Thoracic aorta (tissue), 2 donors: ENCODE results near the gene RPUSD4. TPM values are rescaled to one million over a fixed set of nuclear protein-coding genes. Genes with fewer than 3 reads are reported as not detected.

ENCODE experiments used
- ATAC-seq: fragments of 150-250 bp; one replicate; pipeline ENCODE4 v1.8.0; 2017; ENCODE audit warnings: low read depth; ENCODE audit not compliant: insufficient number of reproducible peaks, low FRiP score
- DNase-seq: peaks from one replicate; pipeline ENCODE4 v3.0.0-alpha.2; 2020; ENCODE audit warnings: low spot score
- H3K27ac ChIP-seq, 2 donors: fragments of 200-600 bp; sonication (generic); 1 replicate in 1 of 2; 2 replicates in 1 of 2; pipeline ENCODE4 v1.5.1; 2016; ENCODE audit warnings: mild to moderate bottlenecking in 2 of 2, moderate library complexity in 2 of 2
- H3K27me3 ChIP-seq: fragments of 200-600 bp; sonication (generic); replicated peaks from 2 replicates; pipeline ENCODE4 v1.6.0; 2016; ENCODE audit warnings: mild to moderate bottlenecking; ENCODE audit not compliant: insufficient read depth
- H3K36me3 ChIP-seq: fragments of 200-600 bp; sonication (generic); one replicate; pipeline ENCODE4 v1.5.1; 2016
- H3K4me1 ChIP-seq, 2 donors: fragments of 200-600 bp; sonication (generic); 1 replicate in 1 of 2; 2 replicates in 1 of 2; pipeline versions ENCODE4 v1.5.1 to v1.6.0; 2016; ENCODE audit warnings: low read depth in 2 of 2, mild to moderate bottlenecking in 1 of 2; ENCODE audit not compliant: control insufficient read depth in 1 of 2
- H3K4me3 ChIP-seq: fragments of 200-600 bp; sonication (generic); 2 replicates; pipeline ENCODE4 v1.5.1; 2016; ENCODE audit warnings: mild to moderate bottlenecking
- H3K9me3 ChIP-seq: fragments of 200-600 bp; sonication (generic); 2 replicates; pipeline ENCODE4 v1.5.1; 2016
- total RNA-seq, 2 donors: library from RNA; depleted of rRNA; stranded (reverse); fragments of >200 nt; gene quantifications; one replicate each; pipeline versions ENCODE4 v1.1.0 to v1.2.3, GENCODE V29; 2016
- TF ChIP-seq, protein P1 (sequence below): fragments of 200-600 bp; sonication (generic); IDR thresholded peaks from one replicate; pipeline ENCODE4 v1.5.1; 2019; ENCODE audit warnings: antibody characterized with exemption

RPUSD4 gene
- total RNA-seq, 2 donors from 2014 or later = 6.0 to 34.8 TPM

DNA sequence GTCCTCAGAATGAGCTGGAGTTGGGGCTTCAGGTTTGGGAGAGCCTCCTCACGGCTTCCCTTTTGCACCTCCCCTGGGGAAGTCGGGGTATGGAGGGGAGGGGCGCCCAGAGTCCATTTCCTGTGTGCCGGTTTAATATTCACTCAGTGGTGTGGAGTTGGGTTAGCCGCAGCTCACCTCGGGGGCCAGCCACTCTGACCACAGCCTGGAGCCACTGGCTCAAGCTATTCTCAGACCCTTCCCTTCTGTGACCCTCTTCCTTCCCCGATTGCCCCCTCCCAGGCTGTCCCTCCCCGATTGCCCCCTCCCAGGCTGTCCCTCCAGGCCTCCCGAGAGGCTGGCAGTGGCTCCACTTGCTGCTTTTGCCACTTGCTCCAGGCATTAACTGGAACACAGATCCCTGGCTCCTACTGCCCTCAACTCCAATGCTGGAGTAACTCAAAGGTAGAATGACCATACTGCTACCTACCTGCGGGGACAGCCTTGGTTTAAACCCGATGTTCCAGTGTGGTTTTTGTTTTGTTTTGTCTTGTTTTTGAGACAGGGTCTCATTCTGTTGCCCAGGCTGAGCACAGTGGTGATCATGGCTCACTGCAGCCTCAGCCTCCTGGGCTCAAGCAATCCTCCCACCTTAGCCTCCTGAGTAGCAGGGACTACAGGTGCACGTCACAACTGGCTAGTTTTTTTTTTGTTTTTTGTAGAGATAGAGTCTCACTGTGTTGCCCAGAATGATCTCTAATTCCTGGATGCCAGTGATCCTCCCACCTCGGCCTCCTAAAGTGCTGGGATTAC is 29.3 kb downstream of the RPUSD4 start:
- no peak for DNase-seq
- Histone ChIP-seq H3K36me3 (no peaks in the 10 kb centered on the region), H3K27me3 (no peaks in the 10 kb centered on the region), H3K9me3 (no peaks in the 10 kb centered on the region), H3K4me1 (no peaks in the 10 kb centered on the region), H3K4me3 (no peak overlapping the region), H3K27ac (no peak overlapping the region)
- TF ChIP-seq, protein P1, sequence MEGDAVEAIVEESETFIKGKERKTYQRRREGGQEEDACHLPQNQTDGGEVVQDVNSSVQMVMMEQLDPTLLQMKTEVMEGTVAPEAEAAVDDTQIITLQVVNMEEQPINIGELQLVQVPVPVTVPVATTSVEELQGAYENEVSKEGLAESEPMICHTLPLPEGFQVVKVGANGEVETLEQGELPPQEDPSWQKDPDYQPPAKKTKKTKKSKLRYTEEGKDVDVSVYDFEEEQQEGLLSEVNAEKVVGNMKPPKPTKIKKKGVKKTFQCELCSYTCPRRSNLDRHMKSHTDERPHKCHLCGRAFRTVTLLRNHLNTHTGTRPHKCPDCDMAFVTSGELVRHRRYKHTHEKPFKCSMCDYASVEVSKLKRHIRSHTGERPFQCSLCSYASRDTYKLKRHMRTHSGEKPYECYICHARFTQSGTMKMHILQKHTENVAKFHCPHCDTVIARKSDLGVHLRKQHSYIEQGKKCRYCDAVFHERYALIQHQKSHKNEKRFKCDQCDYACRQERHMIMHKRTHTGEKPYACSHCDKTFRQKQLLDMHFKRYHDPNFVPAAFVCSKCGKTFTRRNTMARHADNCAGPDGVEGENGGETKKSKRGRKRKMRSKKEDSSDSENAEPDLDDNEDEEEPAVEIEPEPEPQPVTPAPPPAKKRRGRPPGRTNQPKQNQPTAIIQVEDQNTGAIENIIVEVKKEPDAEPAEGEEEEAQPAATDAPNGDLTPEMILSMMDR = no peak
- ATAC-seq = no peak

DNA sequence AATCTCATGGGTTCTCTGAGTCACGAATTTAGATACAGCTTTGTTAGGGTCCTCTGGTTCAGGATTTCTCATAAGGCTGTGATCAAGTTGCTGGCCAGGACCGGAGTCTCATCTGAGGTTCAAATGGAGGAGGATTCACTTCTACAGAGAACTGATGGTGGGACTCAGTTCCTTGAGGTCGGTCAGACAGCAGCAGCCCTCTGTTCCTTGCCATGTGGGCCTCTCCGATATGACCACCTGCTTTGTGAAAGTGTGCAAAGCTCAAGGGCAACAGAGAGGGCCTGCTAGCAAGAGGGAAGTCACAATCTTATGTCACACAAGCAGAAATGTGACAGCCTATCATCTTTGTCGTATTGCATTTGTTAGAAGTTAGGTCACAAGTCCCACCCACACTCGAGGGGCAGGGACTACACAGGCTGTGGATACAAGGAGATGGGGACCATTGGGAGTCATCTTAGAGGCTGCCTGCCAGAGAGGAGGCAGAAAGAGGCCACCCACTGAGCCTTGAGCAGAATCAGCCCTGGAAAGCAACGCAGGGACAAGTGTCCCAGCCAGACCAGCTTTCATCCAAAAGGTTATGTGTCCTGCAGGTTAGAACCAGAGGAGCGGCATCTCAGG is 34.5 kb downstream of the RPUSD4 start:
- Histone ChIP-seq H3K4me3 (no peak overlapping the region), H3K36me3 (no peaks in the 10 kb centered on the region), H3K27ac (no peak overlapping the region), H3K9me3 (no peaks in the 10 kb centered on the region), H3K4me1 (no peaks in the 10 kb centered on the region), H3K27me3 (no peaks in the 10 kb centered on the region)
- TF ChIP-seq, protein P1 = no peak
- ATAC-seq (no peak), DNase-seq (no peak)

DNA sequence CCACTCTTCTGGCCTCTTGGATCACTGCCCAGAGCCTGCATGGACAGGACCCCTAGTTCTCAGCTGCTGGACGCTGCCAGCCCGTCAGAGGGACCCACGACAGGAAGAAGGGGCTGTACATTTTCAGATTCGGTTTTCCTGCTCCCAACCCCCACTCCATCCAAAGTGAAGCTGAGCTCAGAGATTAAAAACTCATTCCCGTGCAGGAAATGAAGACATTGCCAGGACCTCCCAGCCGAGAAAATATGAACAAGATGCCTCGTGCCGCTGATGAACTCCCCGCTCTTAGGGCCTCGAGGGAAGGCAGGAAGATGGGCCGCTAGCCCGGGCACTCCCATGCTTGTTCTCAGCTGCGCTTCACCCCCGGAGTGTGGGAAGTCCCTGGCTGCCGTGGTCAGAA is 36.1 kb downstream of the RPUSD4 start:
- TF ChIP-seq, protein P1 = no peak
- H3K9me3 ChIP-seq = no peaks in the 10 kb centered on the region
- no peak overlapping the region for H3K27ac ChIP-seq
- no peaks in the 10 kb centered on the region for H3K4me1 ChIP-seq
- ATAC-seq = no peak
- no peaks in the 10 kb centered on the region for H3K27me3 ChIP-seq
- no peak for DNase-seq
- no peak overlapping the region for H3K4me3 ChIP-seq
- H3K36me3 ChIP-seq = no peaks in the 10 kb centered on the region

DNA sequence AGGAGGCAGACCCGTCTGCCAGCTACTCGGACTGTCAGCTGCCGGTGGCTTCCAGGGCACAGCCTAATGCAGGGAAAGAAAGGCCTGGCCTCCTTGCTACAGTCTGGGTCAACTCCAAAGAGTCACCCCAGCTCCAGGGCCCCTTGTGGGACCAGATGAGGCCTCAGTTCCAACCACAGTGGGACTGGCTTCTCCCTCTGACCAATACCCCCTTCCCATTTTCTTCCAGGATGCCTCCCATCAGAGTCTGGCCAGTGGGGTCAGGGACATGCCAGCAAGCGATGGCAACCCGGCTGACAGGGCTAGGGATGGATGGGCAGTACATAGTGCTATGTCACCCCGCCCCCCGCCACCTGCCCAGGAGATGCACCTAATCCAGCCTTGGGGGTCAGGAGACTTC is 36.6 kb downstream of the RPUSD4 start:
- Histone ChIP-seq H3K9me3 (no peaks in the 10 kb centered on the region), H3K4me1 (no peaks in the 10 kb centered on the region), H3K36me3 (no peaks in the 10 kb centered on the region), H3K27ac (no peak overlapping the region), H3K4me3 (no peak overlapping the region), H3K27me3 (no peaks in the 10 kb centered on the region)
- no peak for DNase-seq
- TF ChIP-seq, protein P1 = no peak
- ATAC-seq = no peak

DNA sequence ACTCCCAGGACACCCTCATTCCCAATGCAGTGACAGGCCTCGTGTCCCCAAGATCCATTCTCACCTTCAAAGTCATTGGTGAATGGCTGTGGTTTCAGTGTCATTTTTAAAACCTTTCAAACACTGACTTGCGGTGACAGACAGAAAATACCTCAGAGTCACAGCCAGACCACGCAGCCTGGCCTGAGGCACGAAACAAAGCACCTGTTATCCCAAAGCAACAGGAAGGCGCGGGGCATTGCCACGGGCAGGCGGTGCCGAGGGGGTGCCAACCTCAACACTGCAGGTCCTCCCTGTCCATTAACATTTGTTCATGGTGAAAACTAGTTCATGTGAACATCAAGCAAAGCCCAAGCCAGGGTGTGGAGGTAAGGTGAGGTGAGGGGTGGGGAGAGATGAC is 38.2 kb downstream of the RPUSD4 start:
- H3K27me3 ChIP-seq = no peaks in the 10 kb centered on the region
- no peaks in the 10 kb centered on the region for H3K36me3 ChIP-seq
- H3K4me1 ChIP-seq = no peaks in the 10 kb centered on the region
- ATAC-seq = no peak
- TF ChIP-seq, protein P1 = no peak
- H3K27ac ChIP-seq = no peak overlapping the region
- no peak overlapping the region for H3K4me3 ChIP-seq
- no peaks in the 10 kb centered on the region for H3K9me3 ChIP-seq
- no peak for DNase-seq
